Adrenal gland (tissue), 19 donors: ENCODE data around the gene SLC5A6. TPM values are rescaled to one million over a fixed set of nuclear protein-coding genes. Genes with fewer than 3 reads are reported as not detected.
A peak's percentile ranks its signal among the peaks of the same experiment; 100 is the strongest.

Source experiments
- DNase-seq, 7 donors: peaks; one replicate each; pipeline ENCODE4 v3.0.0-alpha.2; 2019 to 2020
- H3K27ac ChIP-seq, 5 donors: fragments of 200-600 bp; sonication (generic) in 4 of 5; 1 replicate in 3 of 5; 2 replicates in 2 of 5; pipeline versions ENCODE4 v1.5.1 to v1.8.0; 2016 to 2020; ENCODE audit warnings: mild to moderate bottlenecking in 1 of 5
- H3K27me3 ChIP-seq: fragments of 200-600 bp; 2 replicates; pipeline ENCODE4 v1.8.0; 2021
- H3K36me3 ChIP-seq, 2 donors: fragments of 200-600 bp; replicated peaks in 1 of 2; 1 replicate in 1 of 2; 2 replicates in 1 of 2; pipeline versions ENCODE4 v1.5.1 to v1.8.0; 2018 to 2022
- H3K4me1 ChIP-seq, 2 donors: fragments of 200-600 bp; replicated peaks in 1 of 2; 1 replicate in 1 of 2; 2 replicates in 1 of 2; pipeline versions ENCODE4 v1.5.1 to v1.8.0; 2018 to 2021
- H3K4me3 ChIP-seq, 4 donors: fragments of 200-600 bp; sonication (generic) in 3 of 4; one replicate each; pipeline ENCODE4 v1.5.1; 2016 to 2018
- H3K9me3 ChIP-seq, 3 donors: fragments of 200-600 bp; sonication (generic) in 1 of 3; replicated peaks in 1 of 3; 1 replicate in 2 of 3; 2 replicates in 1 of 3; pipeline versions ENCODE4 v1.5.1 to v1.8.0; 2016 to 2021
- CTCF ChIP-seq, 6 experiments: fragments of 450-650 bp in 4 of 6; fragments of 200-600 bp in 2 of 6; sonication (generic) in 1 of 6; IDR thresholded peaks; 1 replicate in 5 of 6; 2 replicates in 1 of 6; pipeline versions ENCODE4 v1.5.1 to v1.8.0; 2016 to 2021; ENCODE audit warnings: antibody characterized with exemption in 6 of 6, mild to moderate bottlenecking in 2 of 6, moderate library complexity in 1 of 6
- POLR2A ChIP-seq, 2 donors: fragments of 450-650 bp; IDR thresholded peaks; one replicate each; pipeline ENCODE4 v1.6.1; 2017; ENCODE audit warnings: antibody characterized with exemption in 2 of 2, mild to moderate bottlenecking in 2 of 2, moderate library complexity in 1 of 2
- WGBS, 4 donors: extraction: QIAGEN DNeasy Blood & Tissue Kit in 2 of 4; methylation state at CpG; one replicate each; pipeline versions ENCODE4 v1.1.5 to v1.1.7; 2013 to 2017; 5-methylcytosine and 5-hydroxymethylcytosine counted together
- intact Hi-C, 2 donors: fragments of 100-400 bp; cut with DNase I; formaldehyde crosslinking; loops; one replicate each; pipeline versions ENCODE4 v1.14.1 to v1.15.0; 2022 to 2023
- long read RNA-seq, 10 donors: library from polyadenylated mRNA in 3 of 10; unstranded in 2 of 10; stranded (forward) in 1 of 10; transcript quantifications; one replicate each; pipeline ENCODE4 v2.0.0 and lab custom pipeline, GENCODE V29; 2021 to 2026
- polyA plus RNA-seq, 3 donors: library from polyadenylated mRNA; stranded (reverse); fragments of 200-250 nt in 2 of 3; fragments of 350-450 nt in 1 of 3; fragmentation: Illumina TruSeq in 1 of 3; extraction: RNeasy Lipid Tissue Mini Kit (QIAGEN cat#74804) in 1 of 3; gene quantifications; one replicate each; pipeline ENCODE4 v1.2.3, GENCODE V29; 2013 to 2014
- total RNA-seq, 9 donors: library from RNA; depleted of rRNA in 4 of 9; stranded (reverse); fragments of >200 nt in 4 of 9; fragments of 120-200 nt in 1 of 9; fragmentation: NEBNext Ultra II Directional in 1 of 9; extraction: Animal tissue kit (Norgen Biotek cat#: 25700) in 1 of 9; gene quantifications; one replicate each; pipeline versions ENCODE4 v1.1.0 to v1.2.4, GENCODE V29; 2013 to 2023
- donor health status: healthy with polysubstance abuse.
- donor health status: Bipolar disorder and iron deficiency.
- donor health status: DM: yes; HTN: yes; CAD: no.
- donor health status: DM: no; HTN: no; CAD: no.
- donor health status: DM: no; HTN: no; CAD: no.
- donor health status: DM: yes; HTN: yes; CAD: no.

Gene SLC5A6
- 10 to 100 TPM; 13.5 to 35.0 (median 18.5) TPM for total RNA-seq
- polyA plus RNA-seq = 10 to 100 TPM; 17.8 to 30.1 (median 18.1) TPM
- long read RNA-seq, donor 1, transcript SLC5A6-201 (17 exons, 3,231 nt) = major isoform, 10 of 311 reads
- long read RNA-seq, donor 1, partial matches to known transcripts = 275 of 311 reads
- long read RNA-seq, donor 1, other reads (novel, unspliced or antisense) = 26 of 311 reads
- long read RNA-seq, donor 2, partial matches to known transcripts = 0 of 2 reads
- long read RNA-seq, donor 2, other reads (novel, unspliced or antisense) = 0 of 2 reads
- long read RNA-seq, donor 3, partial matches to known transcripts = 116 of 271 reads
- long read RNA-seq, donor 3, other reads (novel, unspliced or antisense) = 151 of 271 reads
- long read RNA-seq, donor 4, partial matches to known transcripts = 0 of 2 reads
- long read RNA-seq, donor 4, other reads (novel, unspliced or antisense) = 1 of 2 reads
- long read RNA-seq, donor 5, transcript SLC5A6-201 (17 exons, 3,231 nt) = major isoform, 38 of 62 reads
- long read RNA-seq, donor 5, partial matches to known transcripts = 1 of 62 reads
- long read RNA-seq, donor 5, other reads (novel, unspliced or antisense) = 23 of 62 reads
- long read RNA-seq, donor 6, partial matches to known transcripts = 0 of 2 reads
- long read RNA-seq, donor 6, other reads (novel, unspliced or antisense) = 1 of 2 reads
- long read RNA-seq, donor 7, partial matches to known transcripts = 6 of 7 reads
- long read RNA-seq, donor 7, other reads (novel, unspliced or antisense) = 0 of 7 reads
- long read RNA-seq, donor 8, transcript SLC5A6-201 (17 exons, 3,231 nt) = major isoform, 8 of 415 reads
- long read RNA-seq, donor 8, partial matches to known transcripts = 406 of 415 reads
- long read RNA-seq, donor 8, other reads (novel, unspliced or antisense) = 0 of 415 reads
- long read RNA-seq, donor 9, partial matches to known transcripts = 146 of 335 reads
- long read RNA-seq, donor 9, other reads (novel, unspliced or antisense) = 188 of 335 reads
- long read RNA-seq, donor 10, partial matches to known transcripts = 0 of 3 reads
- long read RNA-seq, donor 10, other reads (novel, unspliced or antisense) = 0 of 3 reads

DNA sequence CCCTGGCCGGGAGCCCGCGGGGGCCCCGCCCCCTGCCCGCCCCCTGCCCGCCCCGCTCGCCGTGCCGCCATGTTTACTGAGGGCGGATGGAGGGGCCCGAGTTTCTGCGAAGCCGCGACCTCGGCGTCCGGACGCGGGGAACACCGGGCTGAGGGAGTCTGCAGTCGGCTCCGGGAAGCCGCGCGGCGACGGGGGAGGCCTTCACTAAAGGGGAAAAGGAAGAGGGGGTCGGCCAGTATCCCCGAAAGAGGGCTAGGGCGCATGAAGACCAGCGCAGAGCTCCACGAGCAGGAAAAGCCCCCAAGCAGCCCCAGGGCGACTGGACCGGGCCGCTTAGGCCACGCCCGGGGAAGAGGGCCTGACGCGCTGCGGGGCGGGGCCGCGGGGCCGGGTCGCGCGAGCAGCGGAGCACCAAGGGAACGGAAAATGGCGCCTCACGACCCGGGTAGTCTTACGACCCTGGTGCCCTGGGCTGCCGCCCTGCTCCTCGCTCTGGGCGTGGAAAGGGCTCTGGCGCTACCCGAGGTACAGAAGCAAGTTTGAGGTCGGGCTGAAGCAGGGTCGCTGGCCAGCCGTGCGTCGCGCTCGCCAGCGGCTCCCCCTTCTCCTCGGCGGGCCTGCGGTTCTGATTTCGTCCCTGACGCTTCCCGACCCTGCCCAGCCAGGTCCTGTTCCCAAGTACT is at the start of gene SLC5A6, which contains the start of gene ATRAID:
TSS of gene SLC5A6 (minus strand) at position 326 of the 683 bp plus-strand sequence. CDS start 4,618 bp downstream, outside the sequence.
TSS of gene ATRAID (plus strand) at position 99 of the 683 bp plus-strand sequence. CDS start at position 427, 328 bp downstream.
- intact Hi-C loops = no loop called here
- Histone ChIP-seq H3K27me3 (no peaks in the 10 kb centered on the region), H3K36me3 (peaks cover 0 to 10% of the 10 kb centered on the region in 2 donors), H3K9me3 (no peaks in the 10 kb centered on the region), H3K4me1 (peaks cover 7 to 16% of the 10 kb centered on the region in 2 donors), H3K27ac (peak within 1 kb of the TSS; percentile 75 to 98 (median 95)), H3K4me3 (peak within 1 kb of the TSS; percentile 41 to 86 (median 70))
- 0 to 2% (median 1%) methylated on average over 26 to 73 of the region's 73 CpGs for WGBS, 4 donors
- DNase-seq = peak; percentile 87 to 91 (median 89)
- no peak for TF ChIP-seq CTCF (IDR thresholded peaks at IDR 0.05)
- peak in 1 of 2 donors; percentile 80 for TF ChIP-seq POLR2A (IDR thresholded peaks at IDR 0.05)

DNA sequence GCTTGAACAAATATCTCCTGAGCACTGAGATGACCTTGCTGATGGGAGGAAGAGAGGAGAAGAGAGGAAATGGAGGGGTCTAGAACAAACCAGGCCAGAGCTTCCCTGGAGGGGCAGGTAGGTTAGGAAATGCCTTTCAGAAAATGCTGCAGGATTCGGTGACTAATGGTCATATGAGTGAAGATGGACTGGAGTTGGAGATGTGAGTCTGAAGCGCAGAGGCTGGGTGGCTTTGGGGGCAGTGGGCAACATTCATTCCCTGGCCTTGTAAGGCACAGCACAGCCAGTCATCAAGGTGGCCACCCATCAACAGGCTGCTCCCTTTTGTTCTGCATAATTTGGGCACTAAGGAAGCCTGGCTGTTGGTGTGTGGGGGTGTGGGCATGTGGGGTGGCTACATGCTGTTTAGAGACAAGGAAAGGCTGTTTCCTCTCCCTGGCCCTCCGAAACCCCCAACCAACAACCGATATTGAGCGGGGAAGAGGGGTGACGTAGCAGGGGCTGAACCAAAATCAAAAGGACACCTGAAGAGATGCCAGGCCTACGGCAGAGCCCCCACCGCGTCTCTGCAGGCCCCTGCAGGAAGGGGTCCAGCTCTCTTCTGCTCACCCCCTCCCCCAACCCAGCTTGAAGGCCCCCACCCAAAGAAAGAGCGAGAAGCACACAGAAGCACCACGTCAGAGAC is 49.3 kb upstream of the SLC5A6 start:
- no peaks in the 10 kb centered on the region for H3K9me3 ChIP-seq
- DNase-seq = no peak
- intact Hi-C loops = no loop called here
- TF ChIP-seq POLR2A (IDR thresholded peaks at IDR 0.05) = no peak
- TF ChIP-seq CTCF (IDR thresholded peaks at IDR 0.05) = no peak
- no peak overlapping the region for H3K27ac ChIP-seq
- H3K4me1 ChIP-seq = peaks cover 23 to 37% of the 10 kb centered on the region in 2 donors
- no peaks in the 10 kb centered on the region for H3K36me3 ChIP-seq
- 58 to 68% (median 64%) methylated on average over 11 of the region's 11 CpGs for WGBS, 4 donors
- H3K4me3 ChIP-seq = no peak overlapping the region
- peaks cover 7% of the 10 kb centered on the region for H3K27me3 ChIP-seq

DNA sequence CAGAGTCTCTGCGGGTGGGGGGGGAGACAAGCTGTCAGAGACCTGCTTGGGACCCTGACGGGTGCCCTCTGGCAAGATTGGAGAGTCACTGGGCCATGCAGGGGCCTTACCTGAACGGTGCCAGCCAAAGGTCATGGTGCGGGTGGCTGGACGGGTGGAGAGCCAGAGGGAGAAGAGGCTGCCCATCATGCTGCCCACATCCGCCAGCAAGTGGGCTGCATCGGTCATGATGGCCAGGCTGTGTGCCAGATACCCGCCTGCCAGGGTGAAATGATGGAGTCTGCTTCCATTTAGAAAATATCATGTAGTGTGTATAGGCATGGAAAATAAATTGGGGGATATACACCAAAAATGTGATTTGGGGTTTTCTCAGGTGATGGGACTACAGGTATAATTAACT is 46.0 kb upstream of the SLC5A6 start:
- DNase-seq = no peak
- Histone ChIP-seq H3K27me3 (no peaks in the 10 kb centered on the region), H3K27ac (no peak overlapping the region), H3K36me3 (no peaks in the 10 kb centered on the region), H3K9me3 (no peaks in the 10 kb centered on the region), H3K4me1 (peaks cover 9 to 19% of the 10 kb centered on the region in 2 donors), H3K4me3 (no peak overlapping the region)
- WGBS, 4 donors = 78 to 89% (median 84%) methylated on average over 5 to 8 of the region's 8 CpGs
- intact Hi-C loops = no loop called here
- TF ChIP-seq CTCF (IDR thresholded peaks at IDR 0.05) (no peak), POLR2A (IDR thresholded peaks at IDR 0.05) (no peak)
